Keratinocyte (primary cell): ENCODE measurements around the gene CERS1. TPM values are rescaled to one million over a fixed set of nuclear protein-coding genes. Genes with fewer than 3 reads are reported as not detected.

ENCODE experiments used
- DNase-seq: peaks from one replicate; pipeline ENCODE4 v3.0.0-alpha.2; 2011; ENCODE audit warnings: low read depth, missing footprints, low spot score
- FAIRE-seq: peaks from 2 replicates; lab custom pipeline; 2011; peaks lifted over from hg19 to GRCh38; lab: Jason Lieb, UNC
- H2AFZ ChIP-seq: 2 replicates; pipeline ENCODE4 v1.6.0; 2012; ENCODE audit warnings: low read length, control low read depth, inconsistent platforms; ENCODE audit not compliant: control insufficient read depth
- H3K27ac ChIP-seq: 2 replicates; pipeline ENCODE4 v1.5.1; 2011; ENCODE audit warnings: low read length; ENCODE audit not compliant: control insufficient read depth, insufficient read depth
- H3K27me3 ChIP-seq: 3 replicates; pipeline ENCODE4 v1.6.0; 2011; ENCODE audit warnings: low read length; ENCODE audit not compliant: control insufficient read depth, insufficient read depth; ENCODE audit errors: extremely low read depth
- H3K36me3 ChIP-seq, 2 experiments: 2 replicates in 1 of 2; 3 replicates in 1 of 2; pipeline ENCODE4 v1.5.1; 2011; ENCODE audit warnings: low read length in 2 of 2, mild to moderate bottlenecking in 1 of 2; ENCODE audit not compliant: control insufficient read depth in 2 of 2, insufficient read depth in 2 of 2; ENCODE audit errors: extremely low read depth in 1 of 2
- H3K4me1 ChIP-seq: 3 replicates; pipeline ENCODE4 v1.5.1; 2011; ENCODE audit warnings: low read length; ENCODE audit not compliant: control insufficient read depth, insufficient read depth; ENCODE audit errors: extremely low read depth
- H3K4me2 ChIP-seq: 3 replicates; pipeline ENCODE4 v1.6.0; 2011; ENCODE audit warnings: low read depth, low read length; ENCODE audit not compliant: control insufficient read depth, insufficient read depth; ENCODE audit errors: extremely low read depth
- H3K4me3 ChIP-seq, 3 experiments: fragments of 200-600 bp in 1 of 3; sonication (generic) in 1 of 3; 2 replicates in 2 of 3; 3 replicates in 1 of 3; pipeline ENCODE4 v1.5.1; 2011 to 2016; ENCODE audit warnings: low read length in 3 of 3, mild to moderate bottlenecking in 3 of 3, control low read depth in 2 of 3, inconsistent platforms in 1 of 3, low read depth in 1 of 3, mixed read lengths in 1 of 3, mixed run types in 1 of 3, moderate library complexity in 1 of 3; ENCODE audit not compliant: control insufficient read depth in 2 of 3, insufficient read depth in 2 of 3; ENCODE audit errors: extremely low read depth in 1 of 3
- H3K79me2 ChIP-seq: 2 replicates; pipeline ENCODE4 v1.6.0; 2012; ENCODE audit warnings: low read length; ENCODE audit not compliant: control insufficient read depth, insufficient read depth
- H3K9ac ChIP-seq: 3 replicates; pipeline ENCODE4 v1.6.0; 2011; ENCODE audit warnings: low read length; ENCODE audit not compliant: control insufficient read depth, insufficient read depth; ENCODE audit errors: extremely low read depth
- H3K9me1 ChIP-seq: 3 replicates; pipeline ENCODE4 v1.6.0; 2011; ENCODE audit warnings: low read length; ENCODE audit not compliant: control insufficient read depth, insufficient read depth; ENCODE audit errors: extremely low read depth
- H3K9me3 ChIP-seq: 2 replicates; pipeline ENCODE4 v1.5.1; 2012; ENCODE audit warnings: low read depth, low read length; ENCODE audit not compliant: control insufficient read depth
- H4K20me1 ChIP-seq: 3 replicates; pipeline ENCODE4 v1.6.0; 2011; ENCODE audit warnings: low read length; ENCODE audit not compliant: control insufficient read depth, insufficient read depth; ENCODE audit errors: extremely low read depth
- CTCF ChIP-seq, 3 experiments: IDR thresholded peaks in 1 of 3; conservative IDR thresholded peaks in 1 of 3; optimal IDR thresholded peaks in 1 of 3; 2 replicates in 2 of 3; 3 replicates in 1 of 3; pipeline versions ENCODE3 to v1.5.1; 2011; ENCODE audit warnings: low read length in 3 of 3, mild to moderate bottlenecking in 3 of 3, moderate library complexity in 2 of 3, control low read depth in 1 of 3, inconsistent platforms in 1 of 3; ENCODE audit not compliant: insufficient read depth in 2 of 3; ENCODE audit errors: extremely low read depth in 1 of 3
- EZH2 ChIP-seq: IDR thresholded peaks from one replicate; pipeline ENCODE4 v1.6.1; 2012; ENCODE audit warnings: inconsistent platforms, mild to moderate bottlenecking, low read length, moderate library complexity
- dilution Hi-C: fragments of 300-500 bp; cut with MboI; formaldehyde crosslinking; loops from one replicate; pipeline ENCODE4 v1.7.0; 2020; ENCODE audit warnings: low sequenced_read_pairs; ENCODE audit not compliant: extremely low pct_ligation_motif_present
- polyA plus RNA-seq, 5 experiments: library from polyadenylated mRNA; depleted of rRNA in 3 of 5; stranded (reverse) in 3 of 5; stranded (forward) in 1 of 5; unstranded in 1 of 5; fragments of >200 nt; gene quantifications; 1 replicate in 1 of 5; 2 replicates in 3 of 5; 3 replicates in 1 of 5; pipeline versions ENCODE4 v1.2.1 to v1.2.3, GENCODE V29; 2011 to 2012; ENCODE audit warnings: missing spikeins in 2 of 5, low read depth in 1 of 5, low replicate concordance in 1 of 5

Gene CERS1
- polyA plus RNA-seq, 1 donor (not counting 4 experiments of a cell fraction or from before 2014, with no cell fraction given) = 0.09 TPM

GRCh38 chr19:18850471-18851375 is 45.2 kb downstream of the CERS1 start:
- H3K9me3 ChIP-seq = no peaks in the 10 kb centered on the region
- no peak overlapping the region for H3K4me3 ChIP-seq
- H3K79me2 ChIP-seq = peaks cover 65% of the 10 kb centered on the region
- H2AFZ ChIP-seq = no peak overlapping the region
- FAIRE-seq = no peak
- H3K4me2 ChIP-seq = no peak overlapping the region
- H3K9ac ChIP-seq = no peak overlapping the region
- H3K9me1 ChIP-seq = peaks cover 2% of the 10 kb centered on the region
- no peaks in the 10 kb centered on the region for H3K27me3 ChIP-seq
- H4K20me1 ChIP-seq = peaks cover 36% of the 10 kb centered on the region
- no peak for DNase-seq
- dilution Hi-C loops = no loop called here
- peaks cover 36 to 62% of the 10 kb centered on the region in 2 experiments for H3K36me3 ChIP-seq
- H3K27ac ChIP-seq = no peak overlapping the region
- H3K4me1 ChIP-seq = peaks cover 39% of the 10 kb centered on the region
- TF ChIP-seq CTCF (optimal IDR thresholded peaks at IDR 0.05 in 1 of 3, IDR thresholded peaks at IDR 0.05 in 1 of 3, conservative IDR thresholded peaks at IDR 0.05 in 1 of 3; ENCODE audit: extremely low read depth in 1 of 3, insufficient read depth in 2 of 3, low read length in 3 of 3) (no peak), EZH2 (no peak)

GRCh38 chr19:18849838-18850400 is 46.0 kb downstream of the CERS1 start:
- no peak for DNase-seq
- Histone ChIP-seq H3K9ac (peak overlapping the region; percentile 9), H3K4me3 (no peak overlapping the region), H3K9me1 (peaks cover 8% of the 10 kb centered on the region), H3K79me2 (peaks cover 71% of the 10 kb centered on the region), H2AFZ (no peak overlapping the region), H3K4me1 (peaks cover 40% of the 10 kb centered on the region), H3K27me3 (no peaks in the 10 kb centered on the region), H3K9me3 (no peaks in the 10 kb centered on the region), H3K27ac (peak overlapping the region; percentile 4), H4K20me1 (peaks cover 41% of the 10 kb centered on the region), H3K4me2 (peak overlapping the region; percentile 39), H3K36me3 (peaks cover 31 to 58% of the 10 kb centered on the region in 2 experiments)
- no peak for TF ChIP-seq EZH2
- TF ChIP-seq CTCF (optimal IDR thresholded peaks at IDR 0.05 in 1 of 3, IDR thresholded peaks at IDR 0.05 in 1 of 3, conservative IDR thresholded peaks at IDR 0.05 in 1 of 3; ENCODE audit: extremely low read depth in 1 of 3, insufficient read depth in 2 of 3, low read length in 3 of 3) = no peak
- dilution Hi-C loops = no loop called here
- no peak for FAIRE-seq
